GM18507 (cell line): ENCODE measurements around the gene STAB2.

ENCODE experiments used
- DNase-seq: peaks from one replicate; pipeline ENCODE4 v3.0.0; 2011; ENCODE audit warnings: low read depth; ENCODE audit not compliant: insufficient read length; ENCODE audit errors: extremely low spot score
- FAIRE-seq: peaks from 2 replicates; lab custom pipeline; 2011; peaks lifted over from hg19 to GRCh38; lab: Jason Lieb, UNC

The STAB2 gene, protein sequence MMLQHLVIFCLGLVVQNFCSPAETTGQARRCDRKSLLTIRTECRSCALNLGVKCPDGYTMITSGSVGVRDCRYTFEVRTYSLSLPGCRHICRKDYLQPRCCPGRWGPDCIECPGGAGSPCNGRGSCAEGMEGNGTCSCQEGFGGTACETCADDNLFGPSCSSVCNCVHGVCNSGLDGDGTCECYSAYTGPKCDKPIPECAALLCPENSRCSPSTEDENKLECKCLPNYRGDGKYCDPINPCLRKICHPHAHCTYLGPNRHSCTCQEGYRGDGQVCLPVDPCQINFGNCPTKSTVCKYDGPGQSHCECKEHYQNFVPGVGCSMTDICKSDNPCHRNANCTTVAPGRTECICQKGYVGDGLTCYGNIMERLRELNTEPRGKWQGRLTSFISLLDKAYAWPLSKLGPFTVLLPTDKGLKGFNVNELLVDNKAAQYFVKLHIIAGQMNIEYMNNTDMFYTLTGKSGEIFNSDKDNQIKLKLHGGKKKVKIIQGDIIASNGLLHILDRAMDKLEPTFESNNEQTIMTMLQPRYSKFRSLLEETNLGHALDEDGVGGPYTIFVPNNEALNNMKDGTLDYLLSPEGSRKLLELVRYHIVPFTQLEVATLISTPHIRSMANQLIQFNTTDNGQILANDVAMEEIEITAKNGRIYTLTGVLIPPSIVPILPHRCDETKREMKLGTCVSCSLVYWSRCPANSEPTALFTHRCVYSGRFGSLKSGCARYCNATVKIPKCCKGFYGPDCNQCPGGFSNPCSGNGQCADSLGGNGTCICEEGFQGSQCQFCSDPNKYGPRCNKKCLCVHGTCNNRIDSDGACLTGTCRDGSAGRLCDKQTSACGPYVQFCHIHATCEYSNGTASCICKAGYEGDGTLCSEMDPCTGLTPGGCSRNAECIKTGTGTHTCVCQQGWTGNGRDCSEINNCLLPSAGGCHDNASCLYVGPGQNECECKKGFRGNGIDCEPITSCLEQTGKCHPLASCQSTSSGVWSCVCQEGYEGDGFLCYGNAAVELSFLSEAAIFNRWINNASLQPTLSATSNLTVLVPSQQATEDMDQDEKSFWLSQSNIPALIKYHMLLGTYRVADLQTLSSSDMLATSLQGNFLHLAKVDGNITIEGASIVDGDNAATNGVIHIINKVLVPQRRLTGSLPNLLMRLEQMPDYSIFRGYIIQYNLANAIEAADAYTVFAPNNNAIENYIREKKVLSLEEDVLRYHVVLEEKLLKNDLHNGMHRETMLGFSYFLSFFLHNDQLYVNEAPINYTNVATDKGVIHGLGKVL (N-terminal part only)

DNA sequence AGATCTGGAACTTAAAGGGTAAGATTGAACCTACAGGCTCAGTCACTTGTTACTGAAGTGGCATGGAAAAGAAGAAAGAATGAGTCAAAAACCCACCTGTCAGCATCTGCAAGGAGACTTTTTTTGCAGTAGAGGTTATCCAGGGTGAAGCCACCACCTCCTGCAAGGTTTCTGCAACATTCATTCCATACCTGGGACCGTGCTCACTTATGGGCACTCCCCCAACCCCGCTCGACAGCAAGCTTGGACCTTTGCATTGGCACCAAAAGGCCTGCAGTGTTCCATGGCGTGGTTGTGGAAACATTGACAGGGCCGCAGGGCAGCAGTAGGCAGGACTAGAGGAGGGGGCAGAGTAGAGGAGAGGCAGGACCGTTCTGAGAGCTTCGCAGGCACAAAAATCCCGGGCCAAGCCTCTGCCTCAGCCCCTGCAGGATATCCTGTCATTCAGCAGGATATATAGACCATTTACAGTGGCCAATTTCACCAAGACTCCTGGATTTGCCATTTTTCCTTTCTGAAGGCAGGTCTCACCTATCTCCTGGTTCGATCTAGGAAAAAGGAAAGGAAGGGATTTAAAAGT is at the start of gene STAB2:
TSS of gene STAB2 (plus strand) at position 483 of the 580 bp plus-strand sequence. CDS start 204 bp downstream, outside the sequence.
- no peak for FAIRE-seq
- DNase-seq = no peak

DNA sequence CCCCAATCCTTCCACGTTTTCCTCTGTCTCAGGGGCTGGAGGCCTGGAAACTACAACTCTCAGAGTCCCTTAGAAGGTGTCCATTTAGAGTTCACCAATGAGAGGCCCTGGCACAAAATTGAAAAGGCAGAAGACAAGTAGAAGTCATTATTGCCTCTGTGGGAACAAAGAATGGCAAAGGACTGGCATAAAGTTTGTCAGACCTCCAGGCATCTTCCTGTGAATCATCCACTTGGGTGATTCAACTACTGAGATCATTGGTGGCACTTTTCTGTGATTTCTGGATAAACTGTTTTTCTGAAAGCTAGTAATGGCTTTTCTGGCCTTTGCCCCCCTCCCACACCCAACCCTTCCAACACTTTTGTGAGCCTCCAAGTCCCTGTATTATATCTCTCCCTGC is 48.7 kb upstream of the STAB2 start:
- FAIRE-seq (no peak), DNase-seq (no peak)

DNA sequence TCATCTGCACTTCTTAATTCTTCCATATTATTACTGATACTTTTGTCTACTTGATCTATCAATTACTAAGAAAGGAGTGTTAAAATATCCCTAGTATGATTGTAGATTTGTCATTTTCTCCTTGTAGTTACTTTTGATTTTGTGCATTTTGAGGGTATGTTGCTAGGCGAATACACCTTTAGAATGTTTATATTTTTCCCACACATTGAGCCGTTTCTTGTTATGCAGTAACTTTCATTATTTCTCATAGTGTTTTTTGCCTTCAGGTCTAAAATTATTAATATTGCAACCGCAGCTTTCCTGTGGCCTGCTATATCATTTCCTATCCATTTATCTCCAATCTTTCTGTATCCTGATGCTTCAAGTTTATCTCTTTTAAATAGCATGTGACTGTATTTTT is 46.8 kb upstream of the STAB2 start:
- DNase-seq (no peak), FAIRE-seq (peak; percentile 64)

DNA sequence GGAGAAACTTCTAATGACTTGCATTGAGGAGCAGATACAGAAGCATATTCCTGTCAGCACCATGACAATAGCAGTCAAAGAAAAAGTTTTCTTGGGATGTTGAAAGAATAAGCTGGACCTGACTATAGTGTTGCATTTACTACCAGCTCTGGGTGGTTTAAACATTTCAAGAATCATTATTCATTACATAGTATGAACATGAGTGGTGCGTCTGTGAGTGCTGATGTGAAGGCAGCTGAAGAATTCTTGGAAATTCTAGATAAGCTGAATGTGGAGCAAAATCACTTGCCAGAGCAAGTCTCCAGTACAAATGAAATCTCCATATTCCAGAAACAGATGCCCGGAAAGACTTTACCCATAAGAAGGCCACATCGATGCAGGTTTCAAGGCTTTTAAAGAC is 45.0 kb upstream of the STAB2 start:
- DNase-seq (no peak), FAIRE-seq (no peak)

DNA sequence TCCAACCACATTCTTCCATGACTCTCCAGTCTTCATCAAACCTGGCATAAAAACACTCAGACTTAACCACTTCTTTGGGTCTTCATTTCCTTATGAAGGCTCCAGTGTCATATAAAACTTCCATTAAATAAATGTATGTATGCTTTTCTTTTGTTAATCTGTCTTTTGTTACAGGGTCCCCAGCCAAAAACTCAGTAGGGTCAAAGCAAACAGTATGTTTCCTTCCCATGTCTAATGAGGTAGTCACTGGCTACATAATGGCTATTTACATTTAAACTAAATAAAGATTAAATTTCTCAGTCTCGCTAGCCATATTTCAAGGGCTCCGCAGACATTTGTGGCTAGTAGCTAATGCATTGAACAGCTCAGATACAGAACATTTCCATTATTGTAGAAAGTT is 40.1 kb upstream of the STAB2 start:
- DNase-seq (no peak), FAIRE-seq (no peak)

DNA sequence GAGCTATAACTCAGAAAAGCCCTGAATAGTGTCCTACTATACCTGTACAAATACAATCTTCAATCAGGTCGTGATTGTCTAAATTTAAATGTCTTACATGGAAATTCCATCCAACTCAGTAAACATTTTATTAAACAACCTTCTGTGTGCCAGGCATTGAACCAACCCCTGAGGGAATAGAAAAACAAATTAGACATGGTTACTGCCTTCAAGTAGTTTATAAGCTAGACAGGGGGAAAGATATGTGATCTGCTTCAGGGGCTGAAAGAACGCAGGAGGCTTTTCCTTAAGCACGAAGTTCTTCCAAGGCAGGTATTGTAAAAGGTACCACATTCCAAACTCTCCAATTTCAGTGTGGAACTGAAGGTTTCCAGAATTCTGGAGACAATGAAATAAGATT is 39.7 kb upstream of the STAB2 start:
- no peak for FAIRE-seq
- DNase-seq = no peak

DNA sequence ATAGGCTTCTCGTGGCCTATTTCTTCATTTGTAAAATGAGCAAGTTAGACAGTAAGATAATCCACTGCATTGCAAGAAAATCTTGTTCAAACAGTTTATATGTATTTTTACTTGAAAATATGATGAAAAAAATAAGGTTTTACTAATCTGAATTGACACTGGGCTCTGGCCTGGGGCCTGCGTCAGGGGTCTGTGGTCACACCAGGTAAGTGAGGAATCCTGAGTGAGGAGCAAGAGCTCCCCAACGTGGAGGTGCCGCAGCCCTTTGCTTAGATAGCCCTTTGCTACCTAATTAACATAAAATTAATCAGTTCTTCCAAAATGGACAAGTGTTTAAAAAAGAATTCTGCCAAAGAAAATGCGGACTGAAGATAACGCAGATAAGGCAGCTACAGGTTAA is 39.1 kb upstream of the STAB2 start:
- DNase-seq = no peak
- FAIRE-seq = no peak

DNA sequence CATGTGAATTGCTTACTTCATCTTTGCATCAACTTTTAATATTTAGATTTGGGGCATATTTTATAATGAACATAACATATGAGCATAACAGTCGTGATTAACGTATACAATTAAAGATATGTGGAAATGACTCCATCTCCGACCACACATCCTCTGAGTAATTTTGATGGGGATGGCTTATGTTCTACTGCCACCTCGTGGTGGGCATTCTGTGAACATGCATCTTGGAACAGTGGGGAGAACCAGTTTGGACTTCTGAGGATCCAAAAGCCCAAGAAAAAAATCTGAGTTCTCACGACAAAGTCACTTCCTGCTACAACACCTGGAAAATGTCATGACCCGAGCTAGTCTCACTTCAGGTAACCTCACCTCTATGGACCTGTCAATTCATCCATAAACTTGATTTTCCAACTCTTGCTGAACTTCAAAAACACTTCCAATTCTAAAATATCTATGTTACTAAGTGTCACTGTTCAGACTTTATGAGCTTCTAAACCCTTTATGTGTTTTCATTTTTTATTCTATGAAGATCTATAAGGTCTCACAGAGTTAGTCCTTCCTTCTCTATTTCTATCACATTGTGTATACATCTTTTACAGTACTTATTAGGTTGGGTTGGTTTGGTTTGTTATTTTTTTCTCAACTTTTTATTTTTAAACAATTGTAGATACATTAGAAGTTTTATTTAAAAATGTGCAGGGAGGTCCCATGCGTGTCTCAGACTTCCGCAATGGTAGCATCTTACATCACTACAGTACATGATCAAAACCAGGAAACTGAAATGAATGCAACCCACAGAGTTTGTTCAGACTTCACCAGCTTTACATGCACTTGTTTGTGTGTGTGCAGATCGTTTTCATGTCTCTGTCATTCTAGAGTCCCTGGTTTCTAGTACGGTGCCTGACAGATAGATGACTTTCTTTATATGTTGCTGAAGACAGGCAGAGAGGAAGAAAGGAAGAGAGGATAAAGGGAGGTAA is 38.2 kb upstream of the STAB2 start:
- peak; percentile 93 for FAIRE-seq
- DNase-seq = no peak

DNA sequence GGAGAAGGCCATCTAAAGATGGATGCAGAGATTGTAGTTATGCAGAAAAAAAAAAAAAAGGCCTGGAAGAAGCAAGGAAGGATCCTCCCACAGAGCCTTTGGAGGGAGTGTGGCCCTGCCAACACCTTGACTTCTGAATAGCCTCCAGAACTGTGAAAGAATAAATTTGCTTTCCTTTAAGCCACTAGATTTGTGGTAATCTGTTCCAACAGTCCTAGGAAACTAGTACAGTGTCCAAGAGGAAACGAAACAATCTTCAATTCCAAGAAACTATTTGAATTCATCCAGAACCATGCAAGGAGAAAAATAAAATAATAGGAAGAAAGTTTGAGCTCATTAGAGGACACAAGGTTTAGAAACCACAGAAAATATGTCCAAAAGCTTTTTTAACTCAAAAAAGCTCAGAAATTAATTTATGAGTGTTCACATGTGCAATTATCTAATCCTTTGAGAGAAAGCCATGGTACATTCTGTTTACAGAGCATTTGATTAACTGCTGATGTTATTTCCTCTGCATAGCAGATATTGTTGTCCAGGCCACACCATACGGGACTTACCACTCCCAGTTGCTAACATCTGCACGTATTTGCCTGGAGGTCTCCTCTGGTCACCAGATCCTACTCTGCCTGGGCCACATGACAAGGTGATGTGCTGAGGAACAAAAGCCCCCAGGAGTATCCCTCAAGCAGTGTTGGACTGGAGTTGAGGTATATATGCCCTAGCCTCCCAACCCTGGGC is 30.0 kb upstream of the STAB2 start:
- no peak for FAIRE-seq
- DNase-seq = no peak

DNA sequence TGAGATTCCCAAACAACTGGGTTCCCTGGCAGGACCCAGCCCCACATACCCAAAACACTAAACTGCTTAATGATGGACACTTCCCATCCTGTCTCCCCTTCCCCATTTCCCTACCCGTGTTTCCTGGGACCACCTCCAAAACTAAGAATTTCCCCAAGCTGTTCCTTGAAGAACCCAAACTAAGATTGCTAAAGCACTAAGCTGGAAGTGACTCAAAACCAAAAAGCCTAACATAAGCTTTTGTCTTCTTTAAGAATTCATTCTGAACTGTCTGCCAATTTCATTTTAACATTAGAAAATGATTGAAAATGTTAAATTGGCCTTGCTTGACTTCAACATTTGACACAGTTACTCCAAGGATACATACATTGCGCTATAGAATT is 29.5 kb upstream of the STAB2 start:
- FAIRE-seq = no peak
- DNase-seq = no peak

DNA sequence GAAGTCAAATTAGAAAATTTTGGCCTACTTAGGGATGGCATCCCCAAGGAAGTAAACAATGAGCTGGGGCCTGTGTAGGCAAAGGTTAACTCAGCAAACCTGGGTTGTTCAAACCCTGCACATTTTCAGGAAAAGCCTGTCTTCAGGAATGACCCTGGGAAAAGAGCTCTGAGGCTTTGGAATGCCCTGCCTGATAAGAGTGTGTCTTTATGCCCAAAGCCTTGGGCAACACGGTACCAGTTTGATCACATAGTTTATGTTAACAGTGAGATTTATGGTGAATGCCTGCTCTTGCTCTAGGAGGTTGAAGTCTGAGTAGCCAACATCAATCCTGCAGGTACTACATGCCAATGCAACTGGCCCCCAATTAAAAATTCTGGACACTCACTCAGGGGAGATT is 28.2 kb upstream of the STAB2 start:
- no peak for DNase-seq
- no peak for FAIRE-seq

DNA sequence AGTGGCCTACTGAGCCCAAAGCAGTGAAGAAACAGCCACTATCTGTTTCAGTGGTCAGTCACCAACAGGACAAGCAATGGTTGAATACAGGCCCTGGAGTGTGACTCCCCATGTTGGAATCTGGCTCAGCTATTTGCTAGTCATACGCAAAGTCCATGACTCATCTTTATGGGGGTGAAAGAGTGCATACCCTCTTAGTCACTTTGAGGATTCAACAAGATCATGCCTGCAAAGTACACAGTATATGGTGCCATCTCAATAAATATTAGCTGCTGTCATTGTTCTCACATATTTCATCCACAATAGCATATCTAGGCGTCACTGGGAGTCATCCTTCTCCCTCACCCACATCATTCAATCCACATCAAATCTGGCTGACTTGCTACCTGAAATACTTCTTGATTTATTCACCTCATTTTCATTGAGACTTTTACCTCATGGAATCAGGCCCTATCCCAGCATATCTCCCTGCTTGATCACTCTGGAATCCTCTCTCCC is 26.4 kb upstream of the STAB2 start:
- DNase-seq = no peak
- no peak for FAIRE-seq

DNA sequence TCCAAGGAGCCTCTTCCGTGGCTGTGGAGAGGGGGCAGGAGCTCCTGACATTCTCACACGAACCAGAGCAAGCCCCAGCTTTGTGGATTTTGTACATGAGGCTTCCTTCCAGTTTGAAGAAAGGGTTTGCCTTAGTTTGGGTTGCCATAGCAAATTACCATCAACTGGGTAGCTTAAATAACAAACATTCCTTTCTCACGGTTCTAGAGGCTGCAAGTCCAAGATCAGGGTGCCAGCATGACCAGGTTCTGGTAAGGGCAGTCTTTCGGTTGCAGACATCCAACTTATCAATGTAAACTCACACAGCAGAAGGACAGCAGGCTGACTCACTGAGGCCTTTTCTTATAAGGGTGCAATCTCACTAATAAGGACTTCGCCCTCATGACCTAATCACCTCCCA is 25.9 kb upstream of the STAB2 start:
- FAIRE-seq (no peak), DNase-seq (no peak)

DNA sequence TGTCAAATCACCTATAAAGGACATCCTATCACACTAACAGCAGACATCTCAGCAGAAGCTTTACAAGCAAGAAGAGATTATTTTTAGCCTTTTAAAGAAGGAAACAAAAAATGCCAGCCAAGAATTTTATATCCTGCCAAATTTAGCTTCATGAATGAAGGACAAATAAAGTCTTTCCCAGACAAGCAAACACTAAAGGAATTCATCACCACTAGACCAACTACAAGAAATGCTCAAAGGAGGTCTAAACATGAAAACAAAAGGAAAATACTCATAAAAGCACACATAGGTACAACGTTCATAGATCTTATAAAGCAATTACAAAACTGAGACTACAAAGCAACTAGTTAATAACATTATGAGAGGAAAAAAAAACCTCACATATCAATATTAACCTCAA is 20.7 kb upstream of the STAB2 start:
- no peak for FAIRE-seq

DNA sequence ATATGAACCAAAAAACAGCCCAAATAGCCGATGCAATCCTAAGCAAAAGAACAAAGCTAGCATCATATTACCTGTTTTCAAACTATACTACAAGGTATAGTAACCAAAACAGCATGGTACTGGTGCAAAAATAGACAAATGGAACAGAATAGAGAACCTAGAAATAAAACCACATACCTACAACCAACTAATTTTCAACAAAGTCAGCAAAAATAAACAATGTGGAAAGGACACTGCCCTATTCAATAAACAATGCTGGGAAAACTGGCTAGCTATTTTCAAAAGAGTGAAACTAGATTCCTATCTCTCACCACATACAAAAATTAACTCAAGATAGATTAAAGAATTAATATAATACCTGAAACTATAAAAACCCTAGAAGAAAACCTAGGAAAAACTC is 17.8 kb upstream of the STAB2 start:
- FAIRE-seq (no peak), DNase-seq (no peak)

More for the DNA sequence above, 20.7 kb upstream of the STAB2 start:
- no peak for DNase-seq

DNA sequence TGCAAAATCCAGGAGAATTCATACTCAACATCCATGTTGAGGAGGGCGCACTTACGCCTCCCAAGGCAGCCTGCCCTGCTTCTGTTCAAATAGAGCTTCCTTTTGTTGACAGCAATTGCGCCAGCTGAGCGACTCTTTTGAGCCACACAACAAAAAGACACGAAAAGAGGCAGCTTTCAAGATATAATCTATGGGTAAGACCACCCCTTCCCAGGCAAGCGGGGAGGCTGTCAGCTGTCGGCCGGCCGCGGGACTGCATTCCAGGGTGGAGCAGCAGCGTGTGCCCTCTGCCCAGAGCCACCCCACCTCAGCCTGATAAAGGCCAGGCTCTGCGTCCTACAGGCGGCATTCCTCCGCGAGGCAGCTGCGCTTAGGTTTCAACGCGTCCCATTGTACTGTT is 15.8 kb upstream of the STAB2 start:
- DNase-seq (no peak), FAIRE-seq (no peak)

DNA sequence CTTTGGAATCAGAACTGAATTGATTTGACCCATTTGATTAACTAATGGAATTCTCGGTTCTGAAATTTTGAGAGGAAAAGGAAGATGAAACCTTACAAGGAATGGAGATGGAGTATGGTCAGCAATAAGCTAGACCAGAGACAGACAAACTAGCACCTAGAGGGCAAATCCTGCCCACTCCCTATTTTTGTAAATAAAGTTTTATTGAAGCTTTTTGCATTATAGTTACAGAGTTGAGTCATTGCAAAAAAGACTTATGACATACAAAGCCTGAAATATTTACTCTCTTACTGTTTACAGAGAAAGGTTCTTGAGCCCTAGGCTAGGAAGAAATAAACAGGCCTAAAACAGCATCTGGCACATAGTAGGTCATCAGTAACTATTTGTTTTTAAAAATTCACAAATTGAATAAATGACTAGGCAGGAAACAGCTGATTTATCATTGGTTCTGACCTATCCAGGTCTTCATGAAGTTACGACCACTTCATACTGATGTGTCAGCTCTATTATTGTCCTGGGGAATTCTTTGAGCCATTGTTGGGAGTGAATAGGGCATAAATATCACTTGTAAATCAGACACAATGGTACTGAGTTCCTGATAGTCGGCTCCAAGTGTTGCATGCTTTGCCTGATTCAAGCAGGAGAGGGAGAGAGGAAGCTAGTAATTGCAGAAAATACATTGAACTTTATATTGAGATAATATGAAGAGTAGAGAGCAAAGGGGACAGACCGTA is 14.6 kb upstream of the STAB2 start:
- DNase-seq (no peak), FAIRE-seq (no peak)
